ENCODE data around the gene SP6.

The SP6 gene

GRCh38 chr17:47852113-47852949, 1.4 kb upstream of the SP6 start:
- DNase-seq = no peak

- DNase-seq = no peak
Measured at GRCh38 chr17:47851764-47852112, 775 bp upstream of the SP6 start.

- no peak for DNase-seq
Measured at GRCh38 chr17:47850373-47850691, 631 bp downstream of the SP6 start.

DNA sequence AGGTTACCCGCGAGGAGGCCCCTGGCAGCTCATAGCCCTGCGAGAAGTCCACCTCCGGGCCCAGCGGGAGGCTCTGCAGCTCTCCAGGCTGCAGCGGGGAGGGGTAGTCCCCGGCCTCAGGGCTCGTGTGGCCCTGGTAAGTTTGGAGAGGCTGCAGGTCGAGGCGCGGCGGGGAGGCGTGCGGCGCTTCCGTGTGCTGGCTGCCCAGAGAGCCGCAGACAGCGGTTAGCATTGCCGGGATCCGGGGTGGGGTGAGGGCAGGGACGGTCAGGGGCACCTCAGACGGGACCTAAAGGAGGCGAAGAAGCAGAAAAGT, 2.8 kb downstream of the SP6 start:
- no peak for DNase-seq

- DNase-seq = peak; percentile 30
Measured at GRCh38 chr17:47847341-47848197, 3.4 kb downstream of the SP6 start.

- no peak for DNase-seq
Measured at GRCh38 chr17:47846716-47847340, 4.1 kb downstream of the SP6 start.

GRCh38 chr17:47845716-47846075, 5.3 kb downstream of the SP6 start:
- no peak for DNase-seq

DNA sequence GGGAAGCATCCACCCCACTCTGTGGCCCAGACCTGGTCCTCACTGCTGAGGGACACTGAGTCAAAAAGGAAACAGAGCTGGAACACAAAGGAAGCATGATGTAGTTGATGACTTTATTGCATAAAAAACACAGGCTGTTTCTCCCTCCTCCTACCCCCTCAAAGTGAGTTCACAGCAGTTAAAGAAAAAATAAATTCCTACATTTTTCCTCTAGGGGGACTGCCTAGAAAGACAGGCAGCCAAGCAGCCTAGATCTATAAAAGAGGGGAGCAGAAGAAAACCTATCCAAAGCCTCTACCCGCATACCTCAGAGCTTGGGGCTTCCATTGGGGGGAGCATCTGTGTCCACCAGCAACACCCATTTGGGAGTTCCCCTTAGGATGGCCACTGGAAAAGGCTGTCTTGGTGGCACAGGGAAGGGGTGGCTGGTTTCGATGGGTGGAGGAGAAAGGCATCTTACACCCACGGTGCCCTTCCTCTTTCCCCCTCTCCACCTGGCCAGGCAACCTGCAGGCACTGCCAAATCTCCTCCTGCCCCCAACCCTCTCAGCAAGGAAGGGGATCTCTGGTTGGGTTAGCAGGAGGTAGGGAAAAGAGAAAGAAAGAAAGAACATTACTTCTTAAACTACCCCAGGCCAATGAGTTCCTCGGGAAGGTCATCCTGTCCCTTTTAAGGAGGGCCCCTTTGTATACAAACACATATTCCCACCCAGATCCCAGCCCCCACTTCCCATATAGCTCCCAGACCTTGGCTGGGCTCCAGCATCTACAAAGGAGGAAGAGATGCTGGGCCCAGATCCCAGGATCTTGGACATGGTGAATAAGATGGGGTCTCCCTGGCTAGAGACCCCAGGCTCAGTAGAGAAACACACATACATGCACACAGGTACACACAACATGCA, 5.9 kb downstream of the SP6 start:
- DNase-seq = no peak

DNA sequence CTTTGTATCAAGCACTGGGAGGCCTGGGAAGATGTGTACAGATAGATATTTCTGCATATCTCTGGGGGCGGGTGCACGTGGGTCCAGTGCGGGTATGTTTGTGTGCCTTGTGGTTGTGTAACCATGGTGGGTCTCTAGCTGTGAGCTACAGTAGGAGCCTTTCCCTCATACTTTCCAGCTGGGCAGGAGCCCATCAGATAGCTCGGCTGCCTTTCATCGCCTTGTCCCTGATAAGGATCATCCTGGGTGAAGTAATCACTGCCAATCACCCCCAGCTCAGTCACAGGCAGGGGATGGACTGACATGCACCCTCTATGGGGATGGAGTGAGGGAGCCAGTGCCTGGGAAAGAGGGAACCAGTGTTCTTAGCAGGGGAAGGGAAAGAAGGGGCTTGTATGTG, 6.7 kb downstream of the SP6 start:
- no peak for DNase-seq

DNA sequence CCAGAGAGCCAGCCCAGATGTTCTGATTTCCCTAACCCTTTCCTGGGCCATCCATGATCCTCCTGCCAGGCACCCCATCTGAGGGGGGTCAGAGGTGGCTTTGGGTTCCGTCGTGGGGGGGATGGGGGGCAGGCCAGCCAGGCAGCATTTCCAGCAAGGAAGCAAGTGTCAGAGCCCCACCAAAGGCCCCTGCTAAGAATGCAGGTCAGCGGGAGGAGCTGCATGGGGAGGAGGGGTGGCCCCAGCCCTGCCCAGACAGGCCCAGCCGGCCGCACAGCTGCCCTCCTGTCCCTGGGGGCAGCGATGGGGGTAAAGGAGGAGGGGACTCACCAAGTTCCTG, 7.6 kb downstream of the SP6 start:
- DNase-seq = no peak

DNA sequence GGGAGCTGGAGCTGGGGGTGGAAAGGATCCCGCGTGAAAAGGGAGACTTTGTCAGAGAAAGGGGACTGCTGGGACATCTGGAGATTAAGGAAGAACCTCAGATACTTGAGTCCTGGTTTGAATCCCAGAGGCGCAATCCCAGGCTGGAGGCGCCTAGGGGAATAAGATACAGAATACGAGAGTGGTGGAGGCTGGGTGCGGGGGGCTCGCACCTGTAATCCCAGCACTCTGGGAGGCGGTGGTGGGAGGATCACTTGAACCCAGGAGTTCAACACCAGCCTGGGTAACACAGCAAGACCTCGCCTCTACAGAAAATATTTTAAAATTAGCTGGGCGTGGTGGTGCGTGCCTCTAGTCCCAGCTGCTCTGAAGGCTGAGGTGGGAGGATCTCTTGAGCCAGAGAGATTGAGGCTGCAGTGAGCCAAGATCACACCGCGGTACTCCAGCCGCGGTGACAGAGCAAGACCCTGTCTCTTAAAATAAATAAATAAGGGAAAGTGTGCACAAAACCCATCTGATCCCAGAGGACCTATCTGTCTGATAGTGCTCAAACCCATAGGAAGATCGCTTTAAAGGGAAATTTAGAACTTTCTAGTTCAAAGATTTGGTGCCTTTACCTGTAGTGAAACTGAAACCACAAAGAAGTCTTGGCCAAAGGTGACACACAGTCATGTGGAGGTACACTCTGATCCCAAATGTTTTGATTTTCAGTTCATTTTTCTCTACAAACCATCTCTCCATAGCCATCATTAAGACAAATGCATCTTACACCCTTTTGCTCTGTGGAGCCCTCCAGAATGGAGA, 9.3 kb downstream of the SP6 start:
- no peak for DNase-seq

DNA sequence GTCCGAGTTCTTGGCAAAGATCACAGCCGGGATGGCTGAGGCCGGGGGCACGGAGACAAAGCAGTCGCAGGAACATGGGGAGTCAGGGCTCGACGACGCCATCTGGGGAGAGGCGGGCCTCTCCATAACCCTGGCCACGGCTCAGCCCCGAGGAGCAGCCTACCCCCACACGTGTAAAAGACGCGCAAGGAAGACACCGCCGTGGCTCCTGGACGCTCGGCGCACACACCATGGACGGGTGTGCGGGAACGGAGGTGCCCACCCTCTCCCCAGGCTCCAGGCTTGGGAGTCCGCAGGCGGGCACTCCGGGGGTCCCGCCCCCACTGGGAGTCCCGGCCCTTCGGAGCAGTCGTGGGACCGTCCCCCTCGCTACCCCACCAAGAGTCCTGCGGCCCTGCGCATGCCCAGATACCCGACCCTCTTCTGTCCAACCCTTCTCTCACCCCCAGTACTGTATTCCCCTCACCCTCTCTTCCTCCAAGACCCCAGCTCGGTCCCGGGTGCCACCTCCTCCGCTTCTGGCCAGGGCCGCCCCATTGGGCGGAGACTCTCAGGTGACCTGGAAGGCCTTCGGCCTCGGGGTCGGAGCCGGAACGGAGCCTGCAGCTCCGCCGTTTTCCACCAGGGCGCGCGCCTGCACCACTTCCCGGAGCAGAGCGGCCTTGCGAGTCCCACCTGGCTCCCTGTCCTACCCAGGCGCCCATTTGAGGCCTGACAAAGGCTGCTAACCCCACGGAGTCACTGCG, 10.0 kb downstream of the SP6 start, which contains the start of gene SCRN2:
Gene SCRN2 (minus strand): TSS at position 532 of the 746 bp plus-strand sequence. CDS start 430 bp downstream, at position 102.
- peak; percentile 85 for DNase-seq

DNA sequence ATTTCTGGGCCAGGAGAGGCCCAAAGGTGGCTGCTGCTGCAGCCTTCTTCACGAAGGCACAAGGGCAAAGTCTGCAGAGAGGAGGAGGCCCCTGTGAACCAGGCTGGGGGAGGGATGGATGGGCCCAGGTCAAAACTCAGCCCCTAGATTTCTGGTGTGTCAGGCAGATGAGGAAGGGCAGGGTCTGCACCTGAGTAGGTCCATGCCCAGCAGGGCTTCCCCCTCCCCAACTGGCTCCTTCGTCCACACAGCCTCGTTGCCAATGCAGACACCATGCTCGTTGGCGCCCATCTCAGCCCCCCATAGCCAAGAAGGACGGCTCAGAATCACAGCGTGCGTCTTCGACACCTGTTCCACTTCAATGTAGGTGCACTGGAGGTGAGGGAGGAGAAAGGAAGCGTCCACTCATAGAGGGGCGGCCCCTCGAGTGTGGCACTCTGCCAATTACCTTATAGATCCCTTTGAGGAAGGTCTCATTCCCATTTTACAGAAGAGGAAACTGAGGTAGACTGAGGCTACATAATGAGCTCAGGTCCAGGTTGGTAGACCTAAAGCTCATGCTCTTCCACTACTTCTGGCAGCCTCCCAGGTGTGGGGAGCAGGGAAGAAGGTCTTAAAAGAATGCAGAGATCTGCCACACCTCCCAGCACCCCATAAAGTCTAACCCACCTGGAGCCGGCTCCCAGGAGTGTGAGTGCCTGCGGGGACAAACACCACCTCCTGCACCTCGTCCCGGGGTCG, 10.8 kb downstream of the SP6 start:
- DNase-seq = no peak

DNA sequence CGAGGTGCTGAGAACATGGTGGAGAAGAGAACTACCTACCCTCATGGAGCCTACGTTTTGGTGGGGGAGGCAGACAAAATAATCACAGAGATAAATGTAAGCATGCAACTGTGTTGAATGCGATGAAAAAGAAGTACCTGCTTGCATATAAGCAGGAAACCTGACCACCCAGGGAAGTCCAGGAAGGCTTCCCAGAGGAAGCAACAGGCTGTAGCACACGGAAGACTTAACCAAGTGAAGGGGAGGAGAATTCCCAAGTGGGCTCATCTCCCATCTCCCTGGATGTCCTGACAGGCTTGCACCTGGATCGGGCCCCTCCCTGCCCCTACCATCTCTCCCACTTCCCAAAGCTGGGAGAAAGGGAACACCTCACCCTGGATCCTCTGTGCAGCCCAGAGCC, 11.9 kb downstream of the SP6 start:
- no peak for DNase-seq

- DNase-seq = no peak
Measured at GRCh38 chr17:47838636-47839035, 12.3 kb downstream of the SP6 start.

DNA sequence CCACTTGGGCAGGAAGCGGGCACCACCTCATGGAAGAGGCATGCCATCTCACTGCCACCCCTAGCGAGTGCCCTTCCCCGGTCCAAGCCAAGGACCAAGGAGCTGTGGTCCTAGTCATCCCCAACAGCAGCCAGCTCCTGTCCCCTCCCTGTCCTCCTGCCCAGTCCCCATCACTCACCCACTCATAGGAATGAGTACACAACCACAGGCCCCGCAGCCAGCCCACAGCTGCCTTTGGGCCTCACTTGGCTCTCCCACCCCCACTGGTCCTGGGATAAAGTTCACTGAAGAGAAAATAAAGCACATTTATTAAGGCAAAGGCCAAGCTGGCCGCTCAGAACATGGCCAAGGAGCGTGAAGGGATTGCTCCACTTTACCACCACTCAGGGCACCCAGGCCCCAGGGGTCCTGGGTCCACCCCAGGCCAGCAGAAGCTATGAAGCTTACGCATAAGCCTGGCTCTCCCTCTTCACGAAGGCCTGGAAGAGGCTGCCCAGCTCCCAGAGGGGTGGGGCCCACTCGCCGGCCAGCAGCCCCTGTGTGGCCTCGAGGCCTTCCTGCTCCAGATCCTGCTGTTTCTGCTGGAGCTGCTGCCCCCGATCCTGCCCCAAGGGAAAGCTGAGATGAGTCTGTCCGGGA, 13.4 kb downstream of the SP6 start:
- no peak for DNase-seq

- no peak for DNase-seq
Measured at GRCh38 chr17:47836601-47837000, 14.4 kb downstream of the SP6 start.

DNA sequence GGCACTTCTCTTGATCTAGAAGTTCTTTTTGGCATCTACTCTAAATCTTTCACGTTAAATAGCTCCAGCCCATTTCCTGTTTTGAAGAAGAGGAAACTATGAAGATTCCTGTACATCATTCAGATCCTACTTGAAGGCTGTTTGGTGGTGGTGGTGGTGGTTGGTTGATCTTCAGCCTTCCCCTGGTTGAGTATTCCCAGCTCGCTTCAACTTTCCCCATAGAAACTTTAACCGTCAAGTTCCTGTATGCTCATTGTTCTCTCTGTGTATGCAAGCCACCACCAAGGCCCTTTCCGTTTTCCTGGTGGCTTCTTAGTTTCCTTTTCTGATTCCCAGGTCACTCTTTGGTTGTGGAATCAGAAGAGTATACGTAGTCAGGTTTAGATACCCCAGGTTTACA, 16.2 kb downstream of the SP6 start:
- no peak for DNase-seq

GRCh38 chr17:47831934-47832327, 19.0 kb downstream of the SP6 start:
- DNase-seq = no peak
